HG03139 (cell line): ENCODE data around the gene GNE.
"Not testable (repeated sequence)": the region's sequence is repeated elsewhere in the genome, so short reads cannot be mapped to it uniquely, and the experiment has no call there.

ENCODE experiments used
- ATAC-seq: cut with Tn5 transposase; IDR thresholded peaks from one replicate; pipeline ENCODE4 v1.9.1; 2021; ENCODE audit not compliant: unreplicated experiment

The GNE gene

GRCh38 chr9:36258208-36258995, at the start of gene GNE:
TSS of gene GNE (minus strand) at chr9:36258448. CDS start at chr9:36249355, 9,093 bp downstream.
- peak; percentile 90 for ATAC-seq

- no peak for ATAC-seq
These were observed 48.4 kb upstream of the GNE start for GRCh38 chr9:36306471-36307306.

- not testable (repeated sequence) for ATAC-seq
These were observed 46.1 kb upstream of the GNE start for GRCh38 chr9:36304366-36304765.

GRCh38 chr9:36301227-36301626, 43.0 kb upstream of the GNE start:
- ATAC-seq: no peak

- ATAC-seq: no peak
These were observed 40.3 kb upstream of the GNE start for GRCh38 chr9:36298566-36298965.

- no peak for ATAC-seq
These were observed 39.5 kb upstream of the GNE start for GRCh38 chr9:36297798-36298197.

- ATAC-seq: not testable (repeated sequence)
These were observed 36.7 kb upstream of the GNE start for GRCh38 chr9:36294996-36295395.

- ATAC-seq: no peak
These were observed 35.7 kb upstream of the GNE start for GRCh38 chr9:36293918-36294317.

- no peak for ATAC-seq
These were observed 34.9 kb upstream of the GNE start for GRCh38 chr9:36293171-36293570.

- no peak for ATAC-seq
These were observed 34.4 kb upstream of the GNE start for GRCh38 chr9:36292641-36293040.

GRCh38 chr9:36290996-36291395, 32.7 kb upstream of the GNE start:
- no peak for ATAC-seq

- no peak for ATAC-seq
These were observed 31.7 kb upstream of the GNE start for GRCh38 chr9:36289836-36290435.

GRCh38 chr9:36288070-36288469, 29.8 kb upstream of the GNE start:
- no peak for ATAC-seq

- ATAC-seq: no peak
These were observed 28.1 kb upstream of the GNE start for GRCh38 chr9:36286388-36286787.

GRCh38 chr9:36284226-36284625, 26.0 kb upstream of the GNE start:
- no peak for ATAC-seq

GRCh38 chr9:36282275-36282674, 24.0 kb upstream of the GNE start:
- ATAC-seq: no peak

GRCh38 chr9:36280989-36281388, 22.7 kb upstream of the GNE start:
- no peak for ATAC-seq

- ATAC-seq: no peak
These were observed 20.0 kb upstream of the GNE start for GRCh38 chr9:36278243-36278642.

GRCh38 chr9:36276781-36277181, 18.5 kb upstream of the GNE start:
- ATAC-seq: no peak

- ATAC-seq: no peak
These were observed 18.0 kb upstream of the GNE start for GRCh38 chr9:36276254-36276653.

GRCh38 chr9:36275060-36275459, 16.8 kb upstream of the GNE start:
- no peak for ATAC-seq

GRCh38 chr9:36273354-36273753, 15.1 kb upstream of the GNE start:
- not testable (repeated sequence) for ATAC-seq
